Panc1 (cell line): Measurements from ENCODE around the gene C1QTNF3.

Experiments
- CTCF ChIP-seq: fragments of 450-650 bp; IDR thresholded peaks from 2 replicates; pipeline ENCODE4 v1.5.1; 2017; ENCODE audit warnings: mild to moderate bottlenecking
- POLR2AphosphoS5 ChIP-seq: IDR thresholded peaks from 2 replicates; pipeline ENCODE4 v1.6.1; 2012; ENCODE audit warnings: mild to moderate bottlenecking, low read depth, low read length, moderate library complexity
- REST ChIP-seq, 2 experiments: IDR thresholded peaks; 2 replicates each; pipeline ENCODE4 v1.6.1; 2011 to 2012; ENCODE audit warnings: low read depth in 2 of 2, control low read depth in 1 of 2, low read length in 1 of 2, mild to moderate bottlenecking in 1 of 2, moderate library complexity in 1 of 2; ENCODE audit not compliant: insufficient read depth in 1 of 2
- TCF7L2 ChIP-seq: IDR thresholded peaks from 2 replicates; pipeline ENCODE4 v1.6.1; 2011; ENCODE audit warnings: mild to moderate bottlenecking, low read depth, low read length, inconsistent platforms

GRCh38 chr5:34028349-34028748 is 14.7 kb downstream of the C1QTNF3 start:
- TF ChIP-seq CTCF: no peak
- TF ChIP-seq TCF7L2: no peak
- no peak for TF ChIP-seq POLR2AphosphoS5
- TF ChIP-seq REST (IDR thresholded peaks at IDR 0.05; ENCODE audit: insufficient read depth in 1 of 2, low read depth in 2 of 2, low read length in 1 of 2): no peak
